H1 (cell line): ENCODE results near the gene SLC6A19. TPM values are rescaled to one million over a fixed set of nuclear protein-coding genes. Genes with fewer than 3 reads are reported as not detected.

Experiments
- KDM5A ChIP-seq: fragments of 200-600 bp; IDR thresholded peaks from 2 replicates; pipeline ENCODE4 v1.7.1; 2012; ENCODE audit warnings: mild to moderate bottlenecking, low read length, inconsistent platforms, mixed read lengths
- TBP ChIP-seq: IDR thresholded peaks from 2 replicates; pipeline ENCODE4 v1.6.1; 2011; ENCODE audit warnings: low read depth, low read length, improper control_type of control experiment
- polyA plus RNA-seq, 7 experiments: library from polyadenylated mRNA; depleted of rRNA in 3 of 7; stranded (reverse) in 5 of 7; unstranded in 2 of 7; fragments of >200 nt in 5 of 7; fragments of 200-250 nt in 2 of 7; gene quantifications; 1 replicate in 5 of 7; 2 replicates in 1 of 7; 4 replicates in 1 of 7; pipeline versions ENCODE4 v1.2.1 to v1.2.3, GENCODE V29; 2011 to 2013; ENCODE audit warnings: missing spikeins in 2 of 7, mixed read lengths in 2 of 7
- total RNA-seq: library from RNA; stranded (reverse); fragmentation: NEBNext Ultra II Directional; extraction: Animal tissue kit (Norgen Biotek cat#: 25700); gene quantifications from 2 replicates; pipeline ENCODE4 v1.2.1, GENCODE V29; 2021

SLC6A19 gene
- total and polyA plus RNA-seq, 2 of the 8 experiments (the other 6 are each of a cell fraction or from before 2014, with no cell fraction given): 0.02 TPM; not detected in 1

GRCh38 chr5:1229822-1230221 lies 28.4 kb downstream of the SLC6A19 start (continued):
- TF ChIP-seq TBP: no peak
- TF ChIP-seq KDM5A: no peak
